T-helper 22 cell (primary cell): ENCODE results near the gene GPC5.

Experiments
- DNase-seq: peaks from one replicate; pipeline ENCODE4 v3.0.0-alpha.2; 2020; ENCODE audit warnings: low read depth

The GPC5 gene

DNA sequence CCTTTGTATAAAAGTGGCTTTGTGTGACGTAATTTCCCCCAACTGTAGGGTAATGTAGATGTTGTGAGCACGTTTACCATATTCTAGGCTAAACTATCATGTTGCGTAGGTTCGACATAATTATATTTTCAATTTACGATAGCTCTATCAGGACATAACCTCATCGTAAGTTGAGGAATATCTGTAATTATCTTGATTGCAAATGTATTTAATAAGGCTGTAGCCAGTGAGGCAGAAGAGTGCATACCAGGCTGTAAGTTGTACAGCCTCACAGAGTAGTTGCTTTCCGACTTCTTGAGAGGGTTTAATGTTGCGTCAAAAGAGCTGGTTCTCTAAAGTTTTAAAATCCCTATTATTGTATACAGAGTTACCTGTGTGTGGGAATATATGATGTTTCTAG lies 988.8 kb downstream of the GPC5 start:
- no peak for DNase-seq

DNA sequence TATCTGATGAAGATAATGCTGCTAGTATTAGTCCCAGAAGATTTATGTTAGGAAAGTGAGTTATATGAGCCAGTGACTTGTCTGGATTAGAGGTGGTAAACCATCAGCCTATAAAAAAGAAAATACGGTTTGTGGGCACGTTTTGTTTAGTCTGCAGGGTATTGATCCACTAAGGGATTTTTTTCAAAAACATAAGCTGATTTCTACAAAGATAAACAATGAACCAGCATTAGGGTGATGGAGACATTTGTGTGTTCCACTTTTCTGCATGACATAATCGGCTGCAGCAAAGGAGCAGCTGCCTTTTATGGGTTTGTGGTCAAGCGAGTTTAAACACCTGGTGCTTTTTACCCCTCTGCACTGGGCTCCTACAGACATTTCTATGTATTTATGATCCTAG lies 991.8 kb downstream of the GPC5 start:
- DNase-seq, result no peak

- DNase-seq, result no peak
These were observed 1005.2 kb downstream of the GPC5 start for GRCh38 chr13:92403606-92404005.

- DNase-seq, result no peak
These were observed 1009.4 kb downstream of the GPC5 start for GRCh38 chr13:92407858-92408257.

DNA sequence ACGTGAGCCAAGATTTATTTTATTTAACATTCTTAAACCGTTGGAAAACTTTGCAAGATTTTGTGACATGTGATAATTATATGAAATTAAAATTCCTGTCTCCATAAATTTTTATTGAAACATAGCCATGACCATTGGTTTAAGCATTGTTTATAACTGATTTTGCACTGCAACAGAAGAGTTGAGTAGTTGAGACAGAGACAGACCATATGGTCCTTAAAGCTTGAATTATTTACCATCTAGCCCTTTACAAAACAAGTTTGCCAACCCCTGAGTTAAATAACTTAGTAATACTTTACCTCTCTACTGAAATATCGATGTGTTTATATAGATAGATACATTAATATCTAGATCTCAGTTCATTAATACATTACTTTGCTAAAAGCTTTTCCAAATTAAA lies 1014.1 kb downstream of the GPC5 start:
- no peak for DNase-seq

- no peak for DNase-seq
These were observed 1014.6 kb downstream of the GPC5 start for GRCh38 chr13:92412996-92413395.

- DNase-seq, result no peak
These were observed 1015.0 kb downstream of the GPC5 start for GRCh38 chr13:92413452-92413851.

GRCh38 chr13:92414851-92415250 lies 1016.4 kb downstream of the GPC5 start:
- no peak for DNase-seq

- no peak for DNase-seq
These were observed 1017.4 kb downstream of the GPC5 start for GRCh38 chr13:92415781-92416180.

GRCh38 chr13:92418818-92419412 lies 1020.5 kb downstream of the GPC5 start:
- DNase-seq, result no peak

DNA sequence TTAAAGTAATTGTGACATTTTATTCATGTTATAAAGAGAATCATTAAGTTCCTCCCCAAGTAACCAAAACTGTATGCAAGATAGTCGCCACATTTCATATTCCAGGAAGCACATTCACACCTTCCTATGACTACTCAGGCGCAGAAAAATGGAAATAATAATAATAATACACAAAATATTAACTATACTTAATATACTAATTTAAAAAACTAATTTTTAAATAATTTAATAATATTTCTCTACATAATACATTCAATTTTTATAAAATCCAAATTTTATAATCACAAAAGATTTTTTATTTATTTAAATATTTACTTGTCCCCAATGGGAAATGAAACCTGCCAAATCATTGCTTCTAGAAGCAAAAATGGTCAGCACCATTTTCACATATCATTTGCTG lies 1030.8 kb downstream of the GPC5 start:
- no peak for DNase-seq

GRCh38 chr13:92433386-92433785 lies 1035.0 kb downstream of the GPC5 start:
- no peak for DNase-seq

- no peak for DNase-seq
These were observed 1035.5 kb downstream of the GPC5 start for GRCh38 chr13:92433963-92434362.

DNA sequence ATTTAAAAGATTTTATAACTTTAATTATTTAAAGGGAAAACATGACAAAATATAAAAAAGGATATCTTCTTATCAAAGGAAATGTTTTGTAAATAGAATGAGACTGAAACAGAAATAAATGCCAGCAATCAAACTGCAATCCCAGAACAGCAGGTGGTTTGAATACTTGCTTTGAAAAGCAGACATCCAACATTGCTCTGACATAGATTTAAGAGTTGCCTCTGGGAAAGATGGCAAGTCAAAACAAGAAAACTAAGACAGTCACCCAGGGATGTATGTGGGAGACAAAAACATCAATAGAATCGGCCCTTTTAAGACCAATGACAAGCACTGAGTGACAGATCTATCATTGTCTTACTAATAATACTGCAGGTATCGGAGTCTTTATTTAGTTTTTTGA lies 1038.5 kb downstream of the GPC5 start:
- no peak for DNase-seq

GRCh38 chr13:92444244-92444643 lies 1045.8 kb downstream of the GPC5 start:
- DNase-seq, result no peak

- DNase-seq, result no peak
These were observed 1052.6 kb downstream of the GPC5 start for GRCh38 chr13:92451060-92451459.

DNA sequence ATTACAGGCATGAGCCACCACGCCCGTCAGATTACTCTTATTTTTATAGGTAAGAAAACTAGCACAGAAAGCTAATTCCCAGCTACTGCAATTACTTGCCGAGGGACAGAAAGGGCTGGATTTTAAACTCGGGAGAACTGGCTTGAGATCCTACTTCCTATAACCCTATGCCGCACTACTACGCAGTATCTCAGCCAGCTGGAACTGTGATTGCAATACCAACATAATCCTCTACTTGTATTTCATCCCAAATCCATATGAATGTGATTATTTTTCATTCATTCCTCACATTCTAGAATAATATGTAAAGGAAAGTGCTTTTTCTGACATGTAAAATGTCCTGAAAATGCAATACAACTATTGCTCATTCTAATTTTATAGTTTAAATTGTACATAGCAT lies 1054.4 kb downstream of the GPC5 start:
- DNase-seq, result no peak

DNA sequence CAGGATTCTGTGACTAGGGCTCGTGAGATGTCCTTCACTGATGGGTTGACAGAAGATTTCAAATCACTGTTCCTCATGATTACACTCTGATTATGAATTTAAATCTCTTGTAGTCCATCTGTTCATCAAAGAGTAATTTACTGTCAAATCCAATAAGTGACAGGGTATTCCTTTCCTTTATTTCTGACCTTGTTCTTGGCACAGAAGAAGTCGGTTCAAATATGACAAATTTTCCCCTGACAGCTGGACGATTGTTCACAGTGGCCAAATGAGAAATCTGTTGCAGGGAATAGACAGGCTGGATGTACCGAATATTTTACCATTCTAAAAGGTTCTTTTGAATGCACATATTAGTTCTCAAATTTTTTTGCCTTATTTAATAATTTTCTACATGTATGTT lies 1060.9 kb downstream of the GPC5 start:
- no peak for DNase-seq

DNA sequence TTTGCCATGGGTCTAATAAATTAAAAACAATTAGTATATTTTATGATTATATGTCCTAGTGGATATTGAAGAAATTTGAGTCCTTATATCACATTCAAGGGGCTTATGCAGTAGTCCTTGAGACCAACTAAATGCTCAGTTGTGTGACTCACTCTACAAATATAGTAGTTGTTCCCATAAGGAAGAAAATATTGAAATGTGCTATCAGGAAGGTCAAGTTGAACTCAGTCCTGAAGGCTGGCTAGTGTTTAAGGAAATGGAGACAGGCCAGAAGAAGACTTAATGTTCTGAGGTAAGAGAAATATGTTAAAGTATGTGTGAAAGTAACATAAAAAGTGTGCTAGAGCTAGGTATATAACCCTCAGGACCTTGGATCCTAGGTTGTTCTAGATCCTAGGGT lies 1062.1 kb downstream of the GPC5 start:
- no peak for DNase-seq

- no peak for DNase-seq
These were observed 1063.0 kb downstream of the GPC5 start for GRCh38 chr13:92461402-92461801.

GRCh38 chr13:92461831-92462230 lies 1063.4 kb downstream of the GPC5 start:
- DNase-seq, result no peak

- DNase-seq, result no peak
These were observed 1064.7 kb downstream of the GPC5 start for GRCh38 chr13:92463134-92463533.

GRCh38 chr13:92473765-92474475 lies 1075.5 kb downstream of the GPC5 start:
- no peak for DNase-seq

GRCh38 chr13:92480387-92480786 lies 1082.0 kb downstream of the GPC5 start:
- no peak for DNase-seq
